Left ventricle myocardium inferior (tissue), 1 donor: Measurements from ENCODE around the gene RHBDL3. TPM values are rescaled to one million over a fixed set of nuclear protein-coding genes. Genes with fewer than 3 reads are reported as not detected.

ENCODE experiments used
- DNase-seq: peaks from one replicate; pipeline ENCODE4 v3.0.0-alpha.2; 2020
- H3K27ac ChIP-seq: fragments of 200-600 bp; replicated peaks from 2 replicates; pipeline ENCODE4 v1.8.0; 2021
- H3K27me3 ChIP-seq: fragments of 200-600 bp; 2 replicates; pipeline ENCODE4 v1.8.0; 2021; ENCODE audit warnings: low read depth
- H3K36me3 ChIP-seq: fragments of 200-600 bp; 2 replicates; pipeline ENCODE4 v1.8.0; 2021
- H3K4me1 ChIP-seq: fragments of 200-600 bp; 2 replicates; pipeline ENCODE4 v1.8.0; 2021
- H3K4me3 ChIP-seq: fragments of 200-600 bp; 2 replicates; pipeline ENCODE4 v1.8.0; 2021; ENCODE audit warnings: mild to moderate bottlenecking, moderate library complexity
- H3K9me3 ChIP-seq: fragments of 200-600 bp; replicated peaks from 2 replicates; pipeline ENCODE4 v1.8.0; 2021
- intact Hi-C: fragments of 100-400 bp; cut with micrococcal nuclease; formaldehyde crosslinking; loops from one replicate; pipeline ENCODE4 v1.11.0; 2022
- total RNA-seq: library from RNA; stranded (reverse); fragmentation: NEBNext Ultra II Directional; extraction: Animal tissue kit (Norgen Biotek cat#: 25700); gene quantifications from one replicate; pipeline ENCODE4 v1.2.1, GENCODE V29; 2021
- TF ChIP-seq, protein P1 (sequence below): fragments of 200-600 bp; IDR thresholded peaks from 2 replicates; pipeline ENCODE4 v1.8.0; 2021; ENCODE audit warnings: antibody characterized with exemption, mild to moderate bottlenecking, borderline replicate concordance
- donor health status: DM: no; HTN: yes; CAD: no; lungs with severe emphysema.

RHBDL3 gene
- total RNA-seq, 1 donor from 2014 or later: 4.7 TPM

DNA sequence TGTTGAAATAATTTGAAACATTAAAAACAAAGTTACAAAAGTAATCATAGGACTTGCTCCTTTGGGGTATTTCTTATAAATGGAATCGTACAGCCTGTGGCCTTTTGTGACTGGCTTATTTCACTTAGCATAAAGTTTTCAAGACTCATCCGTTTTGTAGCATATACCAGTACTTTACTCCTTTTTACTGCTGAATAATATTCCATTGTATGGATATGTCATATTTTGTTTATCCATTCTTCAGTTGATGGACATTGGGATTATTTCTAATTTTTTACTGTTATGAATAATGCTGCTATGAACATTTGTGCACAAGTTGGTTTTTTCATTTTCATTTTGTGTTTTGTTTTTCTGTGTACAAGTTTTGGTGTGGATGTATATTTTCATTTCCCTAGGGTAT, 30.0 kb upstream of the RHBDL3 start:
- intact Hi-C loops: no loop called here
- Histone ChIP-seq H3K9me3 (no peaks in the 10 kb centered on the region), H3K36me3 (no peaks in the 10 kb centered on the region), H3K4me3 (no peak overlapping the region), H3K4me1 (peaks cover 2% of the 10 kb centered on the region), H3K27ac (no peak overlapping the region), H3K27me3 (no peaks in the 10 kb centered on the region)
- TF ChIP-seq, protein P1, sequence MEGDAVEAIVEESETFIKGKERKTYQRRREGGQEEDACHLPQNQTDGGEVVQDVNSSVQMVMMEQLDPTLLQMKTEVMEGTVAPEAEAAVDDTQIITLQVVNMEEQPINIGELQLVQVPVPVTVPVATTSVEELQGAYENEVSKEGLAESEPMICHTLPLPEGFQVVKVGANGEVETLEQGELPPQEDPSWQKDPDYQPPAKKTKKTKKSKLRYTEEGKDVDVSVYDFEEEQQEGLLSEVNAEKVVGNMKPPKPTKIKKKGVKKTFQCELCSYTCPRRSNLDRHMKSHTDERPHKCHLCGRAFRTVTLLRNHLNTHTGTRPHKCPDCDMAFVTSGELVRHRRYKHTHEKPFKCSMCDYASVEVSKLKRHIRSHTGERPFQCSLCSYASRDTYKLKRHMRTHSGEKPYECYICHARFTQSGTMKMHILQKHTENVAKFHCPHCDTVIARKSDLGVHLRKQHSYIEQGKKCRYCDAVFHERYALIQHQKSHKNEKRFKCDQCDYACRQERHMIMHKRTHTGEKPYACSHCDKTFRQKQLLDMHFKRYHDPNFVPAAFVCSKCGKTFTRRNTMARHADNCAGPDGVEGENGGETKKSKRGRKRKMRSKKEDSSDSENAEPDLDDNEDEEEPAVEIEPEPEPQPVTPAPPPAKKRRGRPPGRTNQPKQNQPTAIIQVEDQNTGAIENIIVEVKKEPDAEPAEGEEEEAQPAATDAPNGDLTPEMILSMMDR: no peak
- no peak for DNase-seq

DNA sequence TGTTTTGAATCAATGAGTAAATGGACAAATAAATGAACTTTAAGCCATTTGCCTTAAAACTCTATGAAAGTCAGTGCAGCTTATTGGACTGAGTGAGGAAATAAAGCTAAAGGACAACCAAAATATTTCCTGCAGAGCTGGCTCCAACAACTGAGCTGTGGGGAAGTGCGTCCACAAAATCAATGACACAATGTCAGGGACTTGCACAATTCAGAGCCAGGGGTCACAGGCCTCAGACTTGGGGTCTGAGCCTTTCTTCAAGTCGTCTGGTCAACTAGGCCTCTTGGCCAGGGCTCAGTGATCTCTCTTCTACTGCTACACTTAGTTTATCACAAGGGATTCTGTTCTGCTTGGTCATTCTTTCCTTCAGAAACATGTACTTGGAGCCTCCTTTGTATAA, 26.2 kb upstream of the RHBDL3 start:
- intact Hi-C loops: no loop called here
- no peaks in the 10 kb centered on the region for H3K9me3 ChIP-seq
- no peak for DNase-seq
- no peaks in the 10 kb centered on the region for H3K36me3 ChIP-seq
- H3K4me3 ChIP-seq: no peak overlapping the region
- peaks cover 12% of the 10 kb centered on the region for H3K4me1 ChIP-seq
- no peak overlapping the region for H3K27ac ChIP-seq
- TF ChIP-seq, protein P1: no peak
- no peaks in the 10 kb centered on the region for H3K27me3 ChIP-seq

DNA sequence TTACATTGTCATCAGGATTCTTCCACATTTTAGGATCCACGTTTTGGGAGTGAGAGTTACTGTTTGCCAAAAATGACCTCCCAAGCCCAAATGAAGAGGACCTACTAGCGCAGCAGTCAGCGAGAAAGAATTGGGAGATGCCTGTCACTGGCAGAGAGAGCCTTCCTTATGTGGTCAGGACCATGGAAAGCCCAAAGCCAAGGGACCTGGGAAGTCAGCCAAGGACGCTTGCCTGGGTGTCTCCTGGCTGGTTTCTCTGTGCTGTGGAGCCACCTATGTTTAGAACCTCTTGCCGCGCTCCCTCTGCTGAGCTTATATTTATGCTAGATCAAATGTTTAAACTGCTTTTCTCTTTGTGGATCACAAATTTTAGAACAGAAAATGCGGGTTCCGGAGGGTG, 24.9 kb upstream of the RHBDL3 start:
- Histone ChIP-seq H3K27ac (no peak overlapping the region), H3K36me3 (no peaks in the 10 kb centered on the region), H3K4me3 (no peak overlapping the region), H3K4me1 (peaks cover 12% of the 10 kb centered on the region), H3K27me3 (no peaks in the 10 kb centered on the region), H3K9me3 (no peaks in the 10 kb centered on the region)
- TF ChIP-seq, protein P1: no peak
- intact Hi-C loops: no loop called here
- peak; percentile 62 for DNase-seq

DNA sequence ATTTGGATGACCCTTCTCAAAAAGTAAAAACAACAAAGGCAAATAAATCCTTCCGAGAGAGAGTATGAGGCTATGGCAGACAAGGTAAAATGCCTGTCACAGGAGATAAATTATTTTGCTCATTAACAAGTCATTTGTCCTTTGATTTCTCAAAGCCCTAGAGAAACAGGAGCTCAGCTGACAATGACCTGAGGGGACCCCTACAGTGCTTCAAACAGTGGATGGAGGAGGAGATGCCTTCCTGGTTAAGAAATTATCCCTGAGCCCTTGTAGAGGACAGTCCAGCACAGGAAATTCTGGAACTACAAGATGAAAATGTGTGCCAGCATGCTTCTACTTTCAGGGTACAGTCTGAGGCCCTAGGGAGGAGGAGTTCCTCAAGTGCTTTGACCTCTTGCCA, 24.0 kb upstream of the RHBDL3 start:
- no peaks in the 10 kb centered on the region for H3K27me3 ChIP-seq
- peaks cover 12% of the 10 kb centered on the region for H3K4me1 ChIP-seq
- TF ChIP-seq, protein P1: no peak
- no peaks in the 10 kb centered on the region for H3K36me3 ChIP-seq
- no peak for DNase-seq
- H3K9me3 ChIP-seq: no peaks in the 10 kb centered on the region
- no peak overlapping the region for H3K4me3 ChIP-seq
- no peak overlapping the region for H3K27ac ChIP-seq
- intact Hi-C loops: no loop called here

DNA sequence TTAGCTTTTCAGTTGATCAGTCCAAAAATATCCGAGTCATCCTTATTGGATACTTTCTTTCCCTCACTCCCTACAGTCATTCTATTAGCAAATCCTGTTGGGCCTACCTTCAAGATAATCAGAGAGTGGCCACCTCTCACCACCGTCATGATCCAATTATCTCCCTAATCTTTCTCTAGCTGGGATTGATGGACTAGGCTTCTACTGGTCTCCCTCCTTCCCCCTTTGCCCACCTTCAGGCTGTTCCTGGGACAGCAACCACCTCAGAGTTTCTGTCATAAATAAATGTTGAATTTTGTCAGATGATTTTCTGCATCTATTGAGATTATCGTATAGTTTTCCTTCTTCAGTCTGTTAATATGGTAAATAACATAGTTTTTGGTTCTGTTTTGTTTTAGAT, 16.2 kb upstream of the RHBDL3 start:
- Histone ChIP-seq H3K27me3 (no peaks in the 10 kb centered on the region), H3K4me3 (no peak overlapping the region), H3K27ac (no peak overlapping the region), H3K36me3 (no peaks in the 10 kb centered on the region), H3K9me3 (no peaks in the 10 kb centered on the region), H3K4me1 (no peaks in the 10 kb centered on the region)
- no peak for DNase-seq
- TF ChIP-seq, protein P1: no peak
- intact Hi-C loops: no loop called here
